Colonic mucosa (tissue), 4 donors: ENCODE data around the gene CST11. TPM values are rescaled to one million over a fixed set of nuclear protein-coding genes. Genes with fewer than 3 reads are reported as not detected.

ENCODE experiments used
- DNase-seq: peaks from one replicate; pipeline ENCODE4 v3.0.0-alpha.2; 2020
- H3K27ac ChIP-seq: fragments of 200-600 bp; one replicate; pipeline ENCODE4 v1.8.0; 2021
- H3K27me3 ChIP-seq: fragments of 200-600 bp; one replicate; pipeline ENCODE4 v1.8.0; 2021
- H3K36me3 ChIP-seq: fragments of 200-600 bp; one replicate; pipeline ENCODE4 v1.8.0; 2021
- H3K4me1 ChIP-seq: fragments of 200-600 bp; one replicate; pipeline ENCODE4 v1.8.0; 2021; ENCODE audit warnings: mild to moderate bottlenecking
- H3K4me3 ChIP-seq: fragments of 200-600 bp; one replicate; pipeline ENCODE4 v1.8.0; 2021
- H3K9ac ChIP-seq, 2 donors: one replicate each; pipeline ENCODE4 v1.7.0; 2013; ENCODE audit warnings: control low read depth in 2 of 2, low read depth in 2 of 2, low read length in 2 of 2
- H3K9me3 ChIP-seq: fragments of 200-600 bp; one replicate; pipeline ENCODE4 v1.8.0; 2021
- intact Hi-C: fragments of 100-400 bp; cut with DNase I; formaldehyde crosslinking; loops from one replicate; pipeline ENCODE4 v1.14.1; 2022
- total RNA-seq, 2 donors: library from RNA; stranded (reverse); fragmentation: NEBNext Ultra II Directional in 1 of 2; extraction: Animal tissue kit (Norgen Biotek cat#: 25700) in 1 of 2; gene quantifications; one replicate each; pipeline ENCODE4 v1.2.1, GENCODE V29; 2021
- TF ChIP-seq, protein P1 (sequence below): fragments of 200-600 bp; IDR thresholded peaks from one replicate; pipeline ENCODE4 v1.8.0; 2022; ENCODE audit warnings: antibody characterized with exemption, mild to moderate bottlenecking
- donor health status: healthy.
- donor health status: DM: no; HTN: no; CAD: no.
- donor health status: DM: no; HTN: no; CAD: no.

CST11 gene
- total RNA-seq, 2 donors from 2014 or later, result not detected

GRCh38 chr20:23434521-23435313 is 18.0 kb downstream of the CST11 start:
- H3K9me3 ChIP-seq, result no peaks in the 10 kb centered on the region
- TF ChIP-seq, protein P1, sequence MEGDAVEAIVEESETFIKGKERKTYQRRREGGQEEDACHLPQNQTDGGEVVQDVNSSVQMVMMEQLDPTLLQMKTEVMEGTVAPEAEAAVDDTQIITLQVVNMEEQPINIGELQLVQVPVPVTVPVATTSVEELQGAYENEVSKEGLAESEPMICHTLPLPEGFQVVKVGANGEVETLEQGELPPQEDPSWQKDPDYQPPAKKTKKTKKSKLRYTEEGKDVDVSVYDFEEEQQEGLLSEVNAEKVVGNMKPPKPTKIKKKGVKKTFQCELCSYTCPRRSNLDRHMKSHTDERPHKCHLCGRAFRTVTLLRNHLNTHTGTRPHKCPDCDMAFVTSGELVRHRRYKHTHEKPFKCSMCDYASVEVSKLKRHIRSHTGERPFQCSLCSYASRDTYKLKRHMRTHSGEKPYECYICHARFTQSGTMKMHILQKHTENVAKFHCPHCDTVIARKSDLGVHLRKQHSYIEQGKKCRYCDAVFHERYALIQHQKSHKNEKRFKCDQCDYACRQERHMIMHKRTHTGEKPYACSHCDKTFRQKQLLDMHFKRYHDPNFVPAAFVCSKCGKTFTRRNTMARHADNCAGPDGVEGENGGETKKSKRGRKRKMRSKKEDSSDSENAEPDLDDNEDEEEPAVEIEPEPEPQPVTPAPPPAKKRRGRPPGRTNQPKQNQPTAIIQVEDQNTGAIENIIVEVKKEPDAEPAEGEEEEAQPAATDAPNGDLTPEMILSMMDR, result no peak
- no peak overlapping the region for H3K9ac ChIP-seq
- no peaks in the 10 kb centered on the region for H3K27me3 ChIP-seq
- H3K27ac ChIP-seq, result no peak overlapping the region
- DNase-seq, result peak; percentile 11
- no peaks in the 10 kb centered on the region for H3K4me1 ChIP-seq
- H3K4me3 ChIP-seq, result no peak overlapping the region
- no peaks in the 10 kb centered on the region for H3K36me3 ChIP-seq
- intact Hi-C loops, result no loop called here

- Histone ChIP-seq H3K9me3 (no peaks in the 10 kb centered on the region), H3K9ac (no peak overlapping the region), H3K36me3 (no peaks in the 10 kb centered on the region), H3K27me3 (no peaks in the 10 kb centered on the region), H3K4me3 (no peak overlapping the region), H3K27ac (no peak overlapping the region), H3K4me1 (no peaks in the 10 kb centered on the region)
- DNase-seq, result peak; percentile 3
- intact Hi-C loops, result no loop called here
- TF ChIP-seq, protein P1, result no peak
Measured at GRCh38 chr20:23433628-23434027, 19.0 kb downstream of the CST11 start.

DNA sequence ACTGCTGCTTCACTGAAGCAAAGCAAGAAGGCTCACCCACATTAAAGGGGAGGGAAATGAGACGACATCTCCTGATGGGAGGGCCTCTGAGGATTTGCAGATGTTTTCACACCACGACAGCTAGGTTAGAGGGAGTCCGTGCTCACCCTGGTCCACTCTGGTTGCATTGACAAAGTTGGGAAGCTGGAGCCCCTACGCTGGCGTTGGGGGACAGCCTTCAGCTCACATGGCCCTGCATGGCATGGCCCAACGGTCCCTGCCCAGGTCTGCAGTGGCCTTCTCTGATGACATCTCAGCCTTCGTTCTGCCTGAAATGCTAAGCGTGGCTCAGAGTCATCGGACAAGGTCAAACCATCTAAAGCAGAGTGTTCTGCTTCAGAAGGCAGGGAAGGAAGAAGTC is 27.5 kb downstream of the CST11 start:
- intact Hi-C loops, result no loop called here
- H3K27me3 ChIP-seq, result no peaks in the 10 kb centered on the region
- H3K4me1 ChIP-seq, result no peaks in the 10 kb centered on the region
- H3K9me3 ChIP-seq, result no peaks in the 10 kb centered on the region
- H3K4me3 ChIP-seq, result no peak overlapping the region
- no peaks in the 10 kb centered on the region for H3K36me3 ChIP-seq
- TF ChIP-seq, protein P1, result no peak
- H3K27ac ChIP-seq, result no peak overlapping the region
- H3K9ac ChIP-seq, result no peak overlapping the region
- no peak for DNase-seq

DNA sequence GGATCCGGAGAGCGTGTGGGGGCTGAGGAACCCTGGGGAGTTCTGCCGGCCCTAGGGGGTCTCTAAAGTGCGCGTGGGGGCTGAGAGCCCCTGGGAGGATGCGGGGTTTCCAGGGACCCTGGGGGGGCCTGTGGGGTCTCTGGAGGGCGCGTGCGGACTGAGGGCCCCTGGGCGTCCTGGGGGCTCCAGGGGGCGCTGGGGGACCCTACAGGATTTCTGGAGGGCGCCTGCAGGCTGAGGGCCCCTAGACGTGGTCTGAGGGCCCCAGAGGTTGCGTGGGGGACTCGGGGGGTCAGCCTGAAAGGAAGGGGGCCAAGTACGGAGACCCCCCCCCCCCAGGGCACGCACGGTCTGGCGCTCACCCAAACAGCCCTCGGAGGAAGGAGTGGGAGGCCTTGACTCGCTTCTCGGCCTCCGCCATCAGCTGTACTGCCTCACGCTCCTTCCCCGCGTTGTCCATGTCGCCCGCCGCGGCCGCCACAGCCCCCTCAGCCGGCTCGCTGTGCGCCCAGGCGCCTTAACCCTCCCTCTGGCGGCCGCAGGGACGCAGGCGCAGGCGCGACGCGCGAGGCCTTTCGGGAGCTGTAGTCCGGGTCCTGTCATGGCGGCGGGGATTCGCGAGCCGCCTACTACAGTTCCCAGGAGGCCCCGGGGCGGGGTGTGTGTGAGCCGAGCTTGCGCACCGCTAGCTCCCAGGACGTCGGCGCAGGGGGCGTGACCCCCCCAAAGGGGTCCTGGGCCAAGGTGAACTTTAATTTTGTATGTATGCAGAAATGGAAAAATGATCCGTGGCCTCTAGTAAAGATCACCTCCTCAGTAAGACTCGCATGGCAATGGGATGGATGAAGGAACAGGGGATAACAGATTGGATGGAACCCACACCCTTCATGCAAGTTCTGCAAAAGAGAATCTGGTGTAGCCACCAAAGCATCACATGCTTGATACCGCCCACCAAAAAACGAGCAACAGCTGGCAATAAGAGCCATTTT is 31.4 kb downstream of the CST11 start, which contains the start of gene NAPB:
NAPB (minus strand) TSS at position 546 of the 989 bp plus-strand sequence; CDS start at position 460, 86 bp downstream.
- H3K9ac ChIP-seq, result peak within 1 kb of the TSS; percentile 85 to 99
- intact Hi-C loops, result loop anchor here (5.0 kb wide), 1 partner anchor 59 kb away; the partner anchor contains the start of gene GZF1
- peak; percentile 96 for DNase-seq
- peak within 1 kb of the TSS; percentile 96 for H3K4me3 ChIP-seq
- peak within 1 kb of the TSS; percentile 72 for H3K27ac ChIP-seq
- TF ChIP-seq, protein P1, result peak; percentile 39
- no peaks in the 10 kb centered on the region for H3K4me1 ChIP-seq
- H3K27me3 ChIP-seq, result no peaks in the 10 kb centered on the region
- H3K9me3 ChIP-seq, result no peaks in the 10 kb centered on the region
- no peaks in the 10 kb centered on the region for H3K36me3 ChIP-seq
